ENCODE results near the gene ASIC4. TPM values are rescaled to one million over a fixed set of nuclear protein-coding genes. Genes with fewer than 3 reads are reported as not detected.
A peak's percentile ranks its signal among the peaks of the same experiment; 100 is the strongest.

ASIC4 gene
- total RNA-seq, 1 donor from 2014 or later = 1.6 TPM

- TF ChIP-seq, protein P1, sequence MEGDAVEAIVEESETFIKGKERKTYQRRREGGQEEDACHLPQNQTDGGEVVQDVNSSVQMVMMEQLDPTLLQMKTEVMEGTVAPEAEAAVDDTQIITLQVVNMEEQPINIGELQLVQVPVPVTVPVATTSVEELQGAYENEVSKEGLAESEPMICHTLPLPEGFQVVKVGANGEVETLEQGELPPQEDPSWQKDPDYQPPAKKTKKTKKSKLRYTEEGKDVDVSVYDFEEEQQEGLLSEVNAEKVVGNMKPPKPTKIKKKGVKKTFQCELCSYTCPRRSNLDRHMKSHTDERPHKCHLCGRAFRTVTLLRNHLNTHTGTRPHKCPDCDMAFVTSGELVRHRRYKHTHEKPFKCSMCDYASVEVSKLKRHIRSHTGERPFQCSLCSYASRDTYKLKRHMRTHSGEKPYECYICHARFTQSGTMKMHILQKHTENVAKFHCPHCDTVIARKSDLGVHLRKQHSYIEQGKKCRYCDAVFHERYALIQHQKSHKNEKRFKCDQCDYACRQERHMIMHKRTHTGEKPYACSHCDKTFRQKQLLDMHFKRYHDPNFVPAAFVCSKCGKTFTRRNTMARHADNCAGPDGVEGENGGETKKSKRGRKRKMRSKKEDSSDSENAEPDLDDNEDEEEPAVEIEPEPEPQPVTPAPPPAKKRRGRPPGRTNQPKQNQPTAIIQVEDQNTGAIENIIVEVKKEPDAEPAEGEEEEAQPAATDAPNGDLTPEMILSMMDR (IDR thresholded peaks at IDR 0.05; ENCODE audit: unreplicated experiment) = no peak
- Mint-ChIP-seq H3K9me3 (ENCODE audit: unreplicated experiment) (no peaks in the 10 kb centered on the region), H3K27me3 (ENCODE audit: unreplicated experiment) (peaks cover 12% of the 10 kb centered on the region), H3K27ac (ENCODE audit: unreplicated experiment) (no peak overlapping the region), H3K4me3 (ENCODE audit: unreplicated experiment) (no peak overlapping the region), H3K36me3 (ENCODE audit: low read depth, unreplicated experiment) (no peaks in the 10 kb centered on the region), H3K4me1 (ENCODE audit: unreplicated experiment) (peaks cover 2% of the 10 kb centered on the region)
- DNase-seq (ENCODE audit: low spot score) = no peak
Observed at GRCh38 chr2:219472629-219473187, 41.6 kb upstream of the ASIC4 start.

DNA sequence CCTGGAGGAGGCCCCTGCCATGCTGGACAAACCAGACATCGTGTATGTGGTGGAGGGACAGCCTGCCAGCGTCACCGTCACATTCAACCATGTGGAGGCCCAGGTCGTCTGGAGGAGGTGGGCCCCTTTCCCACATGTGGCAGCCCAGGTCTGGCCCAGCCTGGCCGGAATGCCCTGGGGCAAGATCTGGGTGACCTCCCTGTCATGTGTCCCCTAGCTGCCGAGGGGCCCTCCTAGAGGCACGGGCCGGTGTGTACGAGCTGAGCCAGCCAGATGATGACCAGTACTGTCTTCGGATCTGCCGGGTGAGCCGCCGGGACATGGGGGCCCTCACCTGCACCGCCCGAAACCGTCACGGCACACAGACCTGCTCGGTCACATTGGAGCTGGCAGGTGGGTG lies 40.8 kb upstream of the ASIC4 start:
- H3K4me3 Mint-ChIP-seq (ENCODE audit: unreplicated experiment) = no peak overlapping the region
- no peak for DNase-seq (ENCODE audit: low spot score)
- H3K27me3 Mint-ChIP-seq (ENCODE audit: unreplicated experiment) = peaks cover 12% of the 10 kb centered on the region
- peaks cover 2% of the 10 kb centered on the region for H3K4me1 Mint-ChIP-seq (ENCODE audit: unreplicated experiment)
- TF ChIP-seq, protein P1 (IDR thresholded peaks at IDR 0.05; ENCODE audit: unreplicated experiment) = no peak
- H3K27ac Mint-ChIP-seq (ENCODE audit: unreplicated experiment) = peak overlapping the region; percentile 67
- H3K36me3 Mint-ChIP-seq (ENCODE audit: low read depth, unreplicated experiment) = no peaks in the 10 kb centered on the region
- no peaks in the 10 kb centered on the region for H3K9me3 Mint-ChIP-seq (ENCODE audit: unreplicated experiment)

GRCh38 chr2:219474285-219475060 lies 39.8 kb upstream of the ASIC4 start:
- H3K4me3 Mint-ChIP-seq (ENCODE audit: unreplicated experiment) = no peak overlapping the region
- DNase-seq (ENCODE audit: low spot score) = no peak
- H3K27ac Mint-ChIP-seq (ENCODE audit: unreplicated experiment) = no peak overlapping the region
- no peaks in the 10 kb centered on the region for H3K36me3 Mint-ChIP-seq (ENCODE audit: low read depth, unreplicated experiment)
- TF ChIP-seq, protein P1 (IDR thresholded peaks at IDR 0.05; ENCODE audit: unreplicated experiment) = no peak
- H3K9me3 Mint-ChIP-seq (ENCODE audit: unreplicated experiment) = no peaks in the 10 kb centered on the region
- H3K27me3 Mint-ChIP-seq (ENCODE audit: unreplicated experiment) = peaks cover 12% of the 10 kb centered on the region
- H3K4me1 Mint-ChIP-seq (ENCODE audit: unreplicated experiment) = peaks cover 2% of the 10 kb centered on the region

DNA sequence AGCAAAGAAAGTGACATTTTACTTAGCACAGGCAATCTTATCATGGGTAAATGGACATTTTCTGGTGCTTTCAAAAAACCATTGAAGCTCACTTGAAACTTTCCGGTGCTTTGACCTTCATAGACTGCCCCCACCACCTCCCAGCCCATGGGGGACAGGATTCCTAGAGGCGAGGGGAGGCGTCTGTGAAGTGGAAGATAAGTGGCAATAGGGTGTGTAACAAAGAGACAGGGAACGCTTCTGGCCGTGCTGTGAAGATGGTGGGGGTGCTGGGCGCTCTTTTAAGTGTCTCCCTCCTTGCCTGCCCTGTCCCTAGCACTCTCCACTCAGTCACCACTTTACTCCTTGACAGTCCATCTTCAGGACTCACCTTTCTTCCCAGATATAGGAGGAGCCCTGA lies 39.0 kb upstream of the ASIC4 start:
- H3K4me1 Mint-ChIP-seq (ENCODE audit: unreplicated experiment) = peaks cover 2% of the 10 kb centered on the region
- DNase-seq (ENCODE audit: low spot score) = no peak
- TF ChIP-seq, protein P1 (IDR thresholded peaks at IDR 0.05; ENCODE audit: unreplicated experiment) = no peak
- H3K27me3 Mint-ChIP-seq (ENCODE audit: unreplicated experiment) = peaks cover 12% of the 10 kb centered on the region
- H3K4me3 Mint-ChIP-seq (ENCODE audit: unreplicated experiment) = no peak overlapping the region
- H3K36me3 Mint-ChIP-seq (ENCODE audit: low read depth, unreplicated experiment) = no peaks in the 10 kb centered on the region
- H3K9me3 Mint-ChIP-seq (ENCODE audit: unreplicated experiment) = no peaks in the 10 kb centered on the region
- H3K27ac Mint-ChIP-seq (ENCODE audit: unreplicated experiment) = no peak overlapping the region
